Uterus (tissue), 4 donors: ENCODE results near the gene ZMAT5. TPM values are rescaled to one million over a fixed set of nuclear protein-coding genes. Genes with fewer than 3 reads are reported as not detected.

Experiments
- DNase-seq, 2 donors: peaks; one replicate each; pipeline ENCODE4 v3.0.0-alpha.2; 2019 to 2020
- H3K27ac ChIP-seq, 2 donors: fragments of 200-600 bp; sonication (generic); 1 replicate in 1 of 2; 2 replicates in 1 of 2; pipeline ENCODE4 v1.5.1; 2016 to 2018
- H3K27me3 ChIP-seq, 2 donors: fragments of 200-600 bp; sonication (generic); one replicate each; pipeline ENCODE4 v1.5.1; 2018 to 2019; ENCODE audit warnings: control low read depth in 1 of 2
- H3K36me3 ChIP-seq, 2 donors: fragments of 200-600 bp; sonication (generic); one replicate each; pipeline ENCODE4 v1.5.1; 2019; ENCODE audit warnings: control low read depth in 1 of 2
- H3K4me1 ChIP-seq, 2 donors: fragments of 200-600 bp; sonication (generic); one replicate each; pipeline ENCODE4 v1.5.1; 2018 to 2019; ENCODE audit warnings: control low read depth in 1 of 2
- H3K4me3 ChIP-seq, 2 donors: fragments of 200-600 bp; sonication (generic); 1 replicate in 1 of 2; 2 replicates in 1 of 2; pipeline ENCODE4 v1.5.1; 2018 to 2019; ENCODE audit warnings: mild to moderate bottlenecking in 1 of 2
- H3K9me3 ChIP-seq, 2 donors: fragments of 200-600 bp; sonication (generic); one replicate each; pipeline ENCODE4 v1.5.1; 2019; ENCODE audit warnings: control low read depth in 1 of 2
- POLR2A ChIP-seq, 2 donors: fragments of 450-650 bp; IDR thresholded peaks; one replicate each; pipeline ENCODE4 v1.6.1; 2016; ENCODE audit warnings: antibody characterized with exemption in 2 of 2, mild to moderate bottlenecking in 1 of 2, moderate library complexity in 1 of 2
- intact Hi-C: fragments of 100-400 bp; cut with DNase I; formaldehyde crosslinking; loops from one replicate; pipeline ENCODE4 v1.15.1; 2023; ENCODE audit warnings: low total_unique reads
- total RNA-seq, 4 donors: library from RNA; depleted of rRNA in 3 of 4; stranded (reverse); fragments of >200 nt in 3 of 4; gene quantifications; one replicate each; pipeline versions ENCODE4 v1.1.0 to v1.2.4, GENCODE V29; 2014 to 2023
- TF ChIP-seq, protein P1 (sequence below), 4 experiments: fragments of 200-600 bp in 2 of 4; fragments of 450-650 bp in 2 of 4; sonication (generic) in 2 of 4; IDR thresholded peaks; one replicate each; pipeline ENCODE4 v1.5.1; 2016 to 2019; ENCODE audit warnings: antibody characterized with exemption in 4 of 4, mild to moderate bottlenecking in 2 of 4, moderate library complexity in 1 of 4
- donor health status: DM: yes; HTN: yes; CAD: no.

ZMAT5 gene
- total RNA-seq, 4 donors from 2014 or later: 12.0 to 47.4 (median 23.4) TPM

DNA sequence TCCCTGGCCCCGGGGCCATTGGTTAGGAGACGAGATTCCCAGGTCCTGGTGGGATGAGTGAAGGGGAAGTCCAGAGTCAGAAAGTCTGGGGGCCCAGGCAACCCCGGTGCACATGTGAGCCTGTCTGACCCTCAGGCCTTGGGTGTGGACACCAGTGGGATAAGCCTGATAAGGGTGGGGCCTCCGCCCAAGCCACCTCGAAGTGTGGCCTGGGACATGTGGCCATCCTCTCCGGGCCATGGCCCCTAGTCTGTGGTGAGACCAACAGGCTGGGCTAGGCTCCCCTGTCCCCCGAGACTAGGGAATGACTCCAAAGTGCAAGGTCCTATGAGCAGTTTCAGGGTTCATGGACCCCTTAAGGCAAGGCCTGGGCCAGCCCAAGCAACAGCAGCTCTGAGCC lies 40.7 kb downstream of the ZMAT5 start:
- Histone ChIP-seq H3K9me3 (no peaks in the 10 kb centered on the region), H3K36me3 (no peaks in the 10 kb centered on the region), H3K4me1 (no peaks in the 10 kb centered on the region), H3K4me3 (no peak overlapping the region), H3K27me3 (peaks cover 3 to 4% of the 10 kb centered on the region in 2 donors), H3K27ac (no peak overlapping the region)
- no peak for TF ChIP-seq POLR2A (IDR thresholded peaks at IDR 0.05)
- intact Hi-C loops: no loop called here
- no peak for DNase-seq

DNA sequence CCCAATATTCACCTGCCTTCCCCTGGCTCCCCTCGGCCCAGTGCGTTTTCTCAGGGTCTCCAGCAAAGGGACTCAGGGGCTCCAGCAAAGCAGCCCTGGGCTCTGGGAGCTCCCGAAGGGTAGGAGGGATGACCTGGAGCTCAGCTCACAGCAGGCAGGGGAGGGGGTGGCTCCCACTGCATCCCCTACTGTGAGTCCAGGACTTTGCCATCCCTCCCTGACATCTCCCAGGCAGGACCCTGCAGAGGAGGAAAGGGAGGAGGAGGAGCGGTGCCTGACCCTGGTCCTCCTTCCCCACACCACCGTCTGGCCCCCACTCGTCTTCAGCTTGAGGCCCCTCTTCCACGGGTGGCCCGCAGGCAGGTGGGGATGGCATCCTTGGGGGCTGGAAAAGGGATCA lies 42.0 kb downstream of the ZMAT5 start:
- intact Hi-C loops: no loop called here
- no peak for DNase-seq
- Histone ChIP-seq H3K9me3 (no peaks in the 10 kb centered on the region), H3K4me3 (no peak overlapping the region), H3K36me3 (no peaks in the 10 kb centered on the region), H3K27ac (no peak overlapping the region), H3K27me3 (peaks cover 5 to 6% of the 10 kb centered on the region in 2 donors), H3K4me1 (peaks cover 0 to 5% of the 10 kb centered on the region in 2 donors)
- TF ChIP-seq, protein P1, sequence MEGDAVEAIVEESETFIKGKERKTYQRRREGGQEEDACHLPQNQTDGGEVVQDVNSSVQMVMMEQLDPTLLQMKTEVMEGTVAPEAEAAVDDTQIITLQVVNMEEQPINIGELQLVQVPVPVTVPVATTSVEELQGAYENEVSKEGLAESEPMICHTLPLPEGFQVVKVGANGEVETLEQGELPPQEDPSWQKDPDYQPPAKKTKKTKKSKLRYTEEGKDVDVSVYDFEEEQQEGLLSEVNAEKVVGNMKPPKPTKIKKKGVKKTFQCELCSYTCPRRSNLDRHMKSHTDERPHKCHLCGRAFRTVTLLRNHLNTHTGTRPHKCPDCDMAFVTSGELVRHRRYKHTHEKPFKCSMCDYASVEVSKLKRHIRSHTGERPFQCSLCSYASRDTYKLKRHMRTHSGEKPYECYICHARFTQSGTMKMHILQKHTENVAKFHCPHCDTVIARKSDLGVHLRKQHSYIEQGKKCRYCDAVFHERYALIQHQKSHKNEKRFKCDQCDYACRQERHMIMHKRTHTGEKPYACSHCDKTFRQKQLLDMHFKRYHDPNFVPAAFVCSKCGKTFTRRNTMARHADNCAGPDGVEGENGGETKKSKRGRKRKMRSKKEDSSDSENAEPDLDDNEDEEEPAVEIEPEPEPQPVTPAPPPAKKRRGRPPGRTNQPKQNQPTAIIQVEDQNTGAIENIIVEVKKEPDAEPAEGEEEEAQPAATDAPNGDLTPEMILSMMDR (IDR thresholded peaks at IDR 0.05): no peak
- no peak for TF ChIP-seq POLR2A (IDR thresholded peaks at IDR 0.05)

DNA sequence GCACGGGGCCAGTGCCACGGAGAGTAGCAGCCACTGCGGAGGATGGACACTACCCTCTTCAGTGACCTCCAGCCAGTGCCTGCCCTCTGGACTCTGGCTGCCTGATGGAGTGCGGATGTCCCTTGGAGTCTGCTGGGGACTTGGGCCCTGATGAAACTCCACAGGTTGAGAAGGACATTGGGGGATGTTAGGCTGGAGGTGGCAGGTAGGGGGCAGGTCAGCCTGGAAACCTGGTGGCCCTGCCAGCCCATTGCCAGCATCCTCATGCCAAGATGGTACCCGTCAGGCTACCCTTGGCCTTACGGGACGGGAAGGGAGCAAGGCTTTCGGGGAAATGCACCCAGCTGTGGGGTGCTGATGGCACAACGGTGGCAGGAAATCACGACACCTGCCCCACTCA lies 43.0 kb downstream of the ZMAT5 start:
- Histone ChIP-seq H3K27me3 (peaks cover 6 to 9% of the 10 kb centered on the region in 2 donors), H3K9me3 (no peaks in the 10 kb centered on the region), H3K36me3 (no peaks in the 10 kb centered on the region), H3K4me3 (no peak overlapping the region), H3K27ac (no peak overlapping the region), H3K4me1 (peaks cover 0 to 5% of the 10 kb centered on the region in 2 donors)
- DNase-seq: no peak
- intact Hi-C loops: no loop called here
- no peak for TF ChIP-seq POLR2A (IDR thresholded peaks at IDR 0.05)
- TF ChIP-seq, protein P1 (IDR thresholded peaks at IDR 0.05): no peak

DNA sequence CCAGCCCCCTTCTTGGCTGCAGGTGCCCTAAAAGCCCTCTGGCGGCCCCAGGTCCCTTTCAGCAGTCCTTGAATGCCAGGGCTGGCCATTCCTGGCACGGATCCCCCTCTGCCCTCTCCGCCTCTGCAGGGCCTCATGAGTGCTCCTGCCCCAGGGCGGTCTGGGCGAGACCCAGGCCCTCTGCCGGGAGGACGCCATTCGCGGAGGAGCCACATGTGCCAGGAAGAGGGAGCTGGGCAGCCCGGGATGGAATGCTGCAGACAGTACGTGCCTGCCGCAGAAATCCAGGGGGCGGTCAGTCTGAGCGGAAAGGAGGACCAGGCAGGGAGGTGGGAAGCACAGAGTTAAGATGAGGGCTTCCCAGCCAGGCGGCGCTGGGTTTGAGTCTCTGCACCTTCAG lies 44.2 kb downstream of the ZMAT5 start:
- no peak for DNase-seq

DNA sequence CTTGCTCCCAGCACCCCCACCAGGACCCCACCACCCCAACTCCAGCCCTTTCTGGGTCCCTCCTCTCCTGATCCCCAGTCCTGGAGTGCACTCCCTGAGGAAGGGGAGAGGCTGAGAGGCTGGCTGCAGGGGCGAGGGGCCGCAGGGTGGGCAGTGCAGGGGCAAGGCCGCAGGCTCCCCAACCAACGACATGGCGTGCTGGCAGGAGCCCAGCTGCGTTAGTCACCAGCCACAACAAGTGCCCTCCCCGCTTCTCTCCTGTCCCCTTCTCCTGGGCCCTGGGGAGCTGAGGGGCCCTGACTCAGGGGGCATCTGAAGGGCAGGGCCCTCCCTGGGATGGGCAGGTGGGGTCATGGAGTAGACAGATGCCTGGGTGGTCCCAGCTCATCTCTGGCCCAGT lies 44.7 kb downstream of the ZMAT5 start:
- H3K27ac ChIP-seq: no peak overlapping the region
- peaks cover 6 to 9% of the 10 kb centered on the region in 2 donors for H3K27me3 ChIP-seq
- H3K9me3 ChIP-seq: no peaks in the 10 kb centered on the region
- H3K36me3 ChIP-seq: no peaks in the 10 kb centered on the region
- no peak for DNase-seq
- intact Hi-C loops: no loop called here
- H3K4me3 ChIP-seq: no peak overlapping the region
- TF ChIP-seq, protein P1 (IDR thresholded peaks at IDR 0.05): no peak
- TF ChIP-seq POLR2A (IDR thresholded peaks at IDR 0.05): no peak
- peaks cover 0 to 5% of the 10 kb centered on the region in 2 donors for H3K4me1 ChIP-seq

More for the DNA sequence above, 44.2 kb downstream of the ZMAT5 start:
- Histone ChIP-seq H3K27ac (no peak overlapping the region), H3K9me3 (no peaks in the 10 kb centered on the region), H3K4me1 (peaks cover 0 to 5% of the 10 kb centered on the region in 2 donors), H3K36me3 (no peaks in the 10 kb centered on the region), H3K4me3 (no peak overlapping the region), H3K27me3 (peaks cover 6 to 9% of the 10 kb centered on the region in 2 donors)
- intact Hi-C loops: no loop called here
- TF ChIP-seq, protein P1 (IDR thresholded peaks at IDR 0.05): no peak
- TF ChIP-seq POLR2A (IDR thresholded peaks at IDR 0.05): no peak

DNA sequence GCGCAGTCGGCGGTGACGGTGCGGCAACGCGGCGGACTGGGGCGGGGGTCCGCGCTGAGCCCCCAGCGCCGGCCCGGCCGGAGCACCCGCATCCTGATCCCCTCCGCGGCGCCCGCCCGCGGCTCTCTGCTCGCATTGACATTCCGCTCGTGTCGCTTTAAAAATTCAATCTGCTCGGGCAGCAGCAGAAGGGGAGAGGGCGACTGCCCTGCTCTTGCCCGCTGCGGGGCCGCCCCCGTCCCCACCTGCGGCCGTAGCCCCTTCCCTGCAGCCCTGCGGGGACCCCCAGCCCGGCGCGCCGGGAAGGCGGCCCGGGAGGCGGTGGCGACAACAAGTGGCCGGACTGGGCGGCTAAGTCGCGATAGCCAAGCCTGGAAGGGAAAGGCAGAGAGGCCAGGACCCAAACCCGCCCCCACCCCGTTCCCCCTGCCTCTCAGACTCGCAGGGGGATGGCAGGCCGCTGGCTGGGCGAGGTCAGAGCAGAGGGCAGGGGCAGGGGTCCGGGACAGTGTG lies 45.9 kb downstream of the ZMAT5 start:
- H3K9me3 ChIP-seq: no peaks in the 10 kb centered on the region
- H3K27ac ChIP-seq: no peak overlapping the region
- TF ChIP-seq, protein P1 (IDR thresholded peaks at IDR 0.05): no peak
- TF ChIP-seq POLR2A (IDR thresholded peaks at IDR 0.05): no peak
- no peak for DNase-seq
- H3K4me1 ChIP-seq: peaks cover 0 to 5% of the 10 kb centered on the region in 2 donors
- intact Hi-C loops: no loop called here
- peaks cover 6 to 9% of the 10 kb centered on the region in 2 donors for H3K27me3 ChIP-seq
- no peaks in the 10 kb centered on the region for H3K36me3 ChIP-seq
- no peak overlapping the region for H3K4me3 ChIP-seq
